BE2C (cell line): Measurements from ENCODE around the gene AMH.
A peak's percentile ranks its signal among the peaks of the same experiment; 100 is the strongest.

ENCODE experiments used
- DNase-seq: peaks from one replicate; pipeline ENCODE4 v3.0.0-alpha.2; 2020
- H3K27me3 ChIP-seq: fragments of 250-450 bp; sonication (Bioruptor Pico); 2 replicates; pipeline ENCODE4 v1.5.1; 2020; ENCODE audit warnings: mild to moderate bottlenecking
- H3K36me3 ChIP-seq: fragments of 250-450 bp; sonication (Bioruptor Pico); 2 replicates; pipeline ENCODE4 v1.5.1; 2020; ENCODE audit warnings: mild to moderate bottlenecking
- H3K4me1 ChIP-seq: fragments of 250-450 bp; sonication (Bioruptor Pico); 2 replicates; pipeline ENCODE4 v1.5.1; 2020
- H3K4me3 ChIP-seq: 2 replicates; pipeline ENCODE4 v1.5.1; 2011; ENCODE audit warnings: low read depth, low read length
- H3K9me3 ChIP-seq: fragments of 250-450 bp; sonication (Bioruptor Pico); 2 replicates; pipeline ENCODE4 v1.5.1; 2020
- TF ChIP-seq, protein P1 (sequence below): IDR thresholded peaks from 2 replicates; pipeline ENCODE4 v1.5.1; 2012; ENCODE audit warnings: mild to moderate bottlenecking, low read depth, low read length

The AMH gene

DNA sequence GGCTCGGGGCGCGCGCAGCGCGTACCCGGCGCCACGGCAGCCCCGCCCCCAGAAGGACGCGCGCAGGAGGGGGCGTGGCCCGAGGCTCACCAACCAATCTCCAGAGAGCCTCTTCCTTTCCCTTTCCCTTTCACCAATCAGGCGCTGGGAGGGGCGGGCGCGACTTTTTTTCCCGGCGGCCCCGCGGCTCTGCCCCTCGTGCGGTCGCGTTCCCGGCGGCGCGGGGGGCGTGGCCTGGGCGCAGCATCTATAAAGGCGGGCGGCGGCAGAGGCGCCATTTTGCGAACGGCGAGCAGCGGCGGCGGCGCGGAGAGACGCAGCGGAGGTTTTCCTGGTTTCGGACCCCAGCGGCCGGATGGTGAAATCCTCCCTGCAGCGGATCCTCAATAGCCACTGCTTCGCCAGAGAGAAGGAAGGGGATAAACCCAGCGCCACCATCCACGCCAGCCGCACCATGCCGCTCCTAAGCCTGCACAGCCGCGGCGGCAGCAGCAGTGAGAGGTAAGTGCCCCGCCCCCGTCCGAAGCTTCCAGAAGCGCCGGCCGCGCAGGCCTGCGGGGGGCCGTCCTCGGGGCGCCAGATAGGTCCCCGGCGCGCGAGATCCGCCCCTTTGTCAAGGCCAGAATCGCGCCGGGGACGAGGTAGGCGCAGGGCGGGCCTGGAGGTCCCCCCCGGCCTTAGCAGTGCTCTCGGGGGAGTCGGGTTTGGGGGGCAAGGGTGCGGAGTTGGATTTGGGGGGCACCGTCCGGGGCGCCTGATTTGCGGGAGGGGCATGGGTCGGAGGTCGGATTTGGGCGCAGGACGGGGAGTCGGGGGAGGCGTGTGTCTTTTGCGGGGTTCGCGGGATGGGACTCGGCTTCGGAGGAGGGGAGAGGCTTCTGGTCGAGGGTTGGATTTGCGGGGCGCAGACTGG is 20.4 kb downstream of the AMH start:
- Histone ChIP-seq H3K27me3 (no peaks in the 10 kb centered on the region), H3K36me3 (peaks cover 35% of the 10 kb centered on the region), H3K4me3 (peak overlapping the region; percentile 97), H3K4me1 (peaks cover 18% of the 10 kb centered on the region), H3K9me3 (no peaks in the 10 kb centered on the region)
- DNase-seq: peak; percentile 98
- TF ChIP-seq, protein P1, sequence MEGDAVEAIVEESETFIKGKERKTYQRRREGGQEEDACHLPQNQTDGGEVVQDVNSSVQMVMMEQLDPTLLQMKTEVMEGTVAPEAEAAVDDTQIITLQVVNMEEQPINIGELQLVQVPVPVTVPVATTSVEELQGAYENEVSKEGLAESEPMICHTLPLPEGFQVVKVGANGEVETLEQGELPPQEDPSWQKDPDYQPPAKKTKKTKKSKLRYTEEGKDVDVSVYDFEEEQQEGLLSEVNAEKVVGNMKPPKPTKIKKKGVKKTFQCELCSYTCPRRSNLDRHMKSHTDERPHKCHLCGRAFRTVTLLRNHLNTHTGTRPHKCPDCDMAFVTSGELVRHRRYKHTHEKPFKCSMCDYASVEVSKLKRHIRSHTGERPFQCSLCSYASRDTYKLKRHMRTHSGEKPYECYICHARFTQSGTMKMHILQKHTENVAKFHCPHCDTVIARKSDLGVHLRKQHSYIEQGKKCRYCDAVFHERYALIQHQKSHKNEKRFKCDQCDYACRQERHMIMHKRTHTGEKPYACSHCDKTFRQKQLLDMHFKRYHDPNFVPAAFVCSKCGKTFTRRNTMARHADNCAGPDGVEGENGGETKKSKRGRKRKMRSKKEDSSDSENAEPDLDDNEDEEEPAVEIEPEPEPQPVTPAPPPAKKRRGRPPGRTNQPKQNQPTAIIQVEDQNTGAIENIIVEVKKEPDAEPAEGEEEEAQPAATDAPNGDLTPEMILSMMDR: peak; percentile 12; the same call in 1 of the 2 replicates

DNA sequence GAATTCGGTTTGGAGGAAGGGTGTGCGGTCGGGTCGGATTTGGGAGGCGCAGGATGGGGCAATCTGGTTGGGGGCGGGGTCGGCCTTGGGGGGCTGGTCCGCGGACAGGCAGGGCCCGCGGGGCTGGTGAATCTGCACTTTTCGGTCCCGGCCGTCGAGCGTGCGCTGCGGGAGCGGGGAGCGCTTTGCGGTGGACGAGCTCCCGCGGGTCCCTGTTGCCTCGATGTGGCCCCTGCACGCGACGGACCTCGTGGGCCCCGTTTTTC is 21.0 kb downstream of the AMH start:
- peaks cover 18% of the 10 kb centered on the region for H3K4me1 ChIP-seq
- peak; percentile 42 for DNase-seq
- H3K9me3 ChIP-seq: no peaks in the 10 kb centered on the region
- H3K4me3 ChIP-seq: peak overlapping the region; percentile 97
- no peaks in the 10 kb centered on the region for H3K27me3 ChIP-seq
- peaks cover 35% of the 10 kb centered on the region for H3K36me3 ChIP-seq
- TF ChIP-seq, protein P1: no peak

GRCh38 chr19:2270423-2271233 is 21.5 kb downstream of the AMH start:
- TF ChIP-seq, protein P1: no peak
- no peaks in the 10 kb centered on the region for H3K9me3 ChIP-seq
- peaks cover 39% of the 10 kb centered on the region for H3K36me3 ChIP-seq
- peak overlapping the region; percentile 97 for H3K4me3 ChIP-seq
- peak; percentile 78 for DNase-seq
- no peaks in the 10 kb centered on the region for H3K27me3 ChIP-seq
- H3K4me1 ChIP-seq: peaks cover 18% of the 10 kb centered on the region

DNA sequence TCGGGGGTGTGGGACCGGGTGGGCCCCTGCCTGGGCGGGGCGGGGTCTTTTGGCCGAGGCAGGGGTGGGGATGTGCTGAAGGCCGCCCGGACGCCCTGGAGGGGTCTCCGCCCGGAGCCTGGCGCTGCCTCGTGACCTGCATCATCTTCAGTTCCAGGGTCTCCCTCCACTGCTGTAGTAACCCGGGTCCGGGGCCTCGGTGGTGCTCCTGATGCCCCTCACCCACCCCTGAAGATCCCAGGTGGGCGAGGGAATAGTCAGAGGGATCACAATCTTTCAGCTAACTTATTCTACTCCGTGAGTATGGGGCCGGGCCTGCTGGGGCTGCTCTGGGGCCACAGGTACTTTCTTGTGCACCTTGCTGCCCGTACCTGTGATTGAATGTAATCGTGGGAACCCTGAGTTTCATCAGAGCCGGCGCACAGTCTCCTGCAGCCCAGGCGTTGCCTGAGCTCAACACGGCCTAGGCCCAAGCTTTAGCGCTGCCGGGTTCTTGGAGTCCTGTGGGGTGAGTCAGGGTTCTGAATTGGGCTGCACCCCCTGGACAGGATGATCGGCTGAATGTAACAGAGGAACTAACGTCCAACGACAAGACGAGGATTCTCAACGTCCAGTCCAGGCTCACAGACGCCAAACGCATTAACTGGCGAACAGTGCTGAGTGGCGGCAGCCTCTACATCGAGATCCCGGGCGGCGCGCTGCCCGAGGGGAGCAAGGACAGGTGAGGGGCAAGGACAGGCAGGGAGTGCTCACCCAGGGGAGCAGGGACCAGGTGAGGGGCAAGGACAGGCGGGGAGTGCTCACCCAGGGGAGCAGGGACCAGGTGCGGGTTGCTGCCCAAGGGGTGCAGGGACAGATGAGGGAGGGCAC is 22.3 kb downstream of the AMH start:
- peaks cover 39% of the 10 kb centered on the region for H3K36me3 ChIP-seq
- TF ChIP-seq, protein P1: no peak
- peak overlapping the region; percentile 97 for H3K4me3 ChIP-seq
- H3K4me1 ChIP-seq: peaks cover 15% of the 10 kb centered on the region
- no peaks in the 10 kb centered on the region for H3K9me3 ChIP-seq
- peak; percentile 46 for DNase-seq
- no peaks in the 10 kb centered on the region for H3K27me3 ChIP-seq

DNA sequence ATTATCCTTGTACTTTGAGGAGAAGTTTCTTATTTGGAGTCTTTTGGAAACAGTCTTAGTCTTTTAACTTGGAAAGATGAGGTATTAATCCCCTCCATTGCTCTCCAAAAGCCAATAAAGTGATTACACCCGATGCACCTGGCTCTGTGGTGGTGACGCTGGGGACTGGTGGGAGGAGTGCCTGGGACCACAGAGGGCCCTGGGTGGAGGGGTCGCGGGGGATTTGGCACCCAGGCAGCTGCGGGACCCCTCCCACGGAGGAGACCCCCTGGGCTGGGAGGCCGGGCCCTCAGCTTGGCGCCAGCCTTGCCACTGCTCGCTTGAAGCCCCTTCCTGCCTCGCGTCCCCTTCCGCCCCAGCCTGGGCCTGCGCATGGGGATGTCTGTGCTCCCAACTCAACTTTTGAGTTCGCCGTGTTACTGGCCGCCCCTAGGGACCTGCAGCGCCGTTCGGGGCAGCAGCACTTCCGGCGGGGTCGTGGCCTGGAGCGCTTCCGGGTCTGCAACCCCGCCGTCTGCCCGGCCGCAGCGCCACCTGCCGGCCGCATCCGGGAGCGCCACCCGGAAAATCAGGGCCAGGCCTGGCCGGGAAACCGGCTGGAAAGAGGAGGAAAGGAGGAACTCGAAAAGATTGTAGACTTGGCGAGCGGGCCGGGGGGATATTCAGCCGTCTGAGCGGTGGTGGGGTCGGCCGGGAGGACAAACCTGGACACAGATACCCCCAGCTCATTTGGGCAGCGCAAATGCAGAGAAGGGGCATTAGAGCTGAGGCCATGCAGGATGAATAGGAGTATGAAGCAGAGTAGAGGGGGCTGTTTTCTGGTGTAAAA is 24.4 kb downstream of the AMH start:
- DNase-seq: peak; percentile 96
- H3K27me3 ChIP-seq: no peaks in the 10 kb centered on the region
- peaks cover 10% of the 10 kb centered on the region for H3K4me1 ChIP-seq
- peaks cover 39% of the 10 kb centered on the region for H3K36me3 ChIP-seq
- TF ChIP-seq, protein P1: peak; percentile 88
- H3K9me3 ChIP-seq: no peaks in the 10 kb centered on the region
- peak overlapping the region; percentile 45 for H3K4me3 ChIP-seq
